H4 (cell line): ENCODE data around the gene SSTR5. TPM values are rescaled to one million over a fixed set of nuclear protein-coding genes. Genes with fewer than 3 reads are reported as not detected.

ENCODE experiments used
- DNase-seq: peaks from one replicate; pipeline ENCODE4 v3.0.0-alpha.2; 2015; ENCODE audit warnings: low spot score
- total RNA-seq: library from RNA; depleted of rRNA; stranded (reverse); fragments of >200 nt; shearing (Covaris generic); gene quantifications from 2 replicates; pipeline ENCODE4 v1.2.3, GENCODE V29; 2014; rRNA removed

Gene SSTR5
- not detected in 2 replicates for total RNA-seq

- DNase-seq: no peak
Observed at GRCh38 chr16:1072526-1073261, at the start of gene SSTR5. Gene SSTR5, plus strand, starts transcription at chr16:1072747. Its CDS starts 6,122 bp downstream, at chr16:1078869.

- DNase-seq: no peak
Observed at GRCh38 chr16:1024138-1024537, 48.4 kb upstream of the SSTR5 start.

GRCh38 chr16:1025183-1025809 lies 47.3 kb upstream of the SSTR5 start:
- DNase-seq: peak; percentile 46

DNA sequence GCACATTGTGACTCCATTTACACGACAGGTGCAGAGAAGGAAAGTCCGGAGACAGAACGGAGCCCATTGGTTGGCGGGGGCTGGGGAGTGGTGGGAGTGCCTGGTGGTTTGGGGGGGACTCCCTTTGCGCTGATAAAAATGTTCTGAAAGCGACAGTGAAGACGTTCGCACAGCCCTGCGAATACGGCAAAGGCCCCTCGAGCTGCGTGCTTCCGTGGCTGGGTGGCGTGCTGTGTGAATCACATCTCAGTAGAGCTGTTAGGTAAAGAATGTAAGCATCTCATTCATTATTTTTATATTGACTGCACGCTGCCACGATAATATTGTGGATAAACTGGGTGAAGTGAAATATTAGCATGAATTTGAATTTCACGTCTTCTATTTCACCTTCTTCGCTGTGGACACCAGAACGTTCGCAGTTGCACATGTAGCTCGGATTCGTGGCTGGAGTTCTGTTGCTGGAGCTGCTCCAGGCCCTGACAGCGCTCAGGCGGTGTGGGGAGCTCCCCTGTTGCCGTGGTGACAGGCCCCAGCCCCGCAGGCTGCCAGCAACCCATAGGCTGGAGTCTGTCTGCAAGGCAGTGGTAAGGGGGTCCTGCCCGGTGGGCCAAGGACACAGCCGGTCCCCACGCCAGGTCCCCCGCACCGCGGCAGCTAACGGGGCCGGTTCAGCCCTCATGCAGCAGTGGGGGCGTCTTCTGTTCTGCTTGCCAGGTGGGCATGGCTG lies 46.3 kb upstream of the SSTR5 start:
- no peak for DNase-seq

DNA sequence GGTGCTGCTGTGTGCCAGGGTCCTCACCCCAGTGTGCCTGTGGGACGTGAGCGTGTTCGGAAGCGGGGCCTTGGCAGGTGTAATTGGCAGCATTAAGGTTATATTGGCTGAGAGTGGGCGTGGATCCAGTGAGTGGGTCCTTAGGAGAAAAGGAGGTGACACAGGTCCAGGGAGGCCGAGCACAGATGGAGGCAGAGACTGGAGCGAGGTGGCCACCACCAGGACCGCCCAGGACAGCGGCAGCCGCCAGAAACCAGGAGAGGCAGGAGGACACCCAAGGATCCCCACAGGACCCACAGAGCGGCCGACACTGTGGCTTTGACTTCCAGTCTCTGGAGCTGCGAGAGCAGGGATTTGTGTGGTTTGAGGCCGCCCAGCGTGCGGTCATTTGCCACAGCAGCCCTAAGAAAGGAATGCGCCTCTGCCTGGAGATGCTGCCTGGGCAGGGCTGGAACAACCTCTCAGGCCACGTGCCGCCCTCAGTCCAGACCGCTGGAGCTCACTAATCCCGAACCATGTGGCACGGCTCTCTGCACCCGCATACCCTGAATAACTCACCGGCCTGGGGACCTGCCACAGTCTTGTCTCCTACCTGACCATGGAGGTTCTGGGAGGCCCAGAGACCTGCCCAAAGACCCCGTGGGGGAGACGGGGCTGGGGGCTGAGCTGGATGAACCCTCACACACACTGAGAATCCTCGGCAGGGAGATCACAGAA lies 45.6 kb upstream of the SSTR5 start:
- DNase-seq: peak; percentile 68

- no peak for DNase-seq
Observed at GRCh38 chr16:1027501-1027815, 45.1 kb upstream of the SSTR5 start.

GRCh38 chr16:1028056-1028455 lies 44.5 kb upstream of the SSTR5 start:
- DNase-seq: no peak

DNA sequence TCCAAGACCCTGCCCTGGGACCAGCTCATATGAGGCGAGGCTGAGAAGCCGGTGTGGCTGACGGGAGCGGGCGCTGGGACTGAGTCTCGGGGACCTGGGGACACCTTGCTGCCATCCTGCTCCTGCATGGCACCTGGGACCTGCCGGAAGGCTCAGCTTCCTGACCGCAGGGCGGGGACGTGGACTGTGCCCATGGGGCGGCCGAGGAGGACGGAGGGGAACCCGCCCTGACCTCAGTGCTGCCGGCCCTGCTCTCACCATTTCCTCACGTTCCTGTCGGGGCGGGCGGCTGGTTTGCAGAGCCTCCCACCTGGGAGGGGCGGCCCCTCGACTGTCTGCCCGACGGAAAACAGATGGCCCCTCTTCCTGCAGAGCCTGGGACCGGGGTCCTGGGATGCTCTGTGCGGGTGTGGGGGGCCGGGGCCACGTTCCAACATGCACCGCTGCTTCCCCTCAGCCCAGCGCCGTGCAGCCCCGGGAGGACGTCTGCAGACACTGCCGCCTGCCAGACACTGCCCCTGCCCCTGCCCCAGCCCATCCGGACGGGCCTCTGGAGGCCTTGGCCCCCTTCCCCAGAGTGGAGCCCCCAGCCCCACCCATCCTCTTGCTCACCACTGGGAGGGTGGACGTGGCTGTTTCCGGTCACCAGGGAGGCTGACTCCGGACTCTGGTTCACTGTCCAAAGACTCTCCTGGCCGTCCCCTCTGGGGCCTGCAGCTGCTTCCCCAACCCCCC lies 43.9 kb upstream of the SSTR5 start:
- DNase-seq: no peak

- DNase-seq: no peak
Observed at GRCh38 chr16:1029259-1029545, 43.3 kb upstream of the SSTR5 start.

- no peak for DNase-seq
Observed at GRCh38 chr16:1030473-1030901, 42.1 kb upstream of the SSTR5 start.

DNA sequence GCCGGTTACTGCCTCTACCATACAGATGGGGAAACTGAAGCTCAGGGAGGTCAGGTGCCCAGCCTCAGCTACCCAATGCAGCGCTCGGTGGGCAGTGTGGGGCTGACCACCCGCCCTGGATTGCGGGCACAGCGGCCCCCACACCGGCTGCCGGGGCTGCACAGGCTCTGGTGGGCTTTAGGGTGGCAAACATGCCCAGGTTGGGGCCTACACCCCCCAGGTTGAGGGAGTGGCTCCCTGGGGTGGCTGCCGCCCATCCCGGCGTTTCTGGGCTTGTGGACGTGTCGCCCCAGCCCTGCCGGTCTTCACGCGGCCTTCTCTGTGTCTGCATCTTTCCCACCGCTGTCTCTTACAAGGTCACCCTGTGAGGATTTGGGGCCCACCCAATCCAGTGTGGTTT lies 40.9 kb upstream of the SSTR5 start:
- no peak for DNase-seq

DNA sequence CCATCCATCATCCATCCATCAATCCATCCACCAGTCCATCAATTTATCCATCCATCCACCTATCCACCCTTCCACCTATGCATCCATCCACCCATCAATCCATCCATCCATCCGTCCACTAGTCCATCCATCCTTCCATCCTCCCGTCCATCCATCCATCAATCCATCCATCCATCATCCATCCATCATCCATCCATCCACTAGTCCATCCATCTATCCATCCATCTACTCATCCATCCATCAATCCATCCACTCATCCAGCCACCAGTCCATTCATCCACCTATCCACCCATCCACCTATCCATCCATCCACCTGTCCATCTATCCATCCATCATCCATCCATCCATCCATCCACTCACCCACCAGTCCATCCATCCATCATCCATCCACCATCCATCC lies 39.9 kb upstream of the SSTR5 start:
- no peak for DNase-seq

DNA sequence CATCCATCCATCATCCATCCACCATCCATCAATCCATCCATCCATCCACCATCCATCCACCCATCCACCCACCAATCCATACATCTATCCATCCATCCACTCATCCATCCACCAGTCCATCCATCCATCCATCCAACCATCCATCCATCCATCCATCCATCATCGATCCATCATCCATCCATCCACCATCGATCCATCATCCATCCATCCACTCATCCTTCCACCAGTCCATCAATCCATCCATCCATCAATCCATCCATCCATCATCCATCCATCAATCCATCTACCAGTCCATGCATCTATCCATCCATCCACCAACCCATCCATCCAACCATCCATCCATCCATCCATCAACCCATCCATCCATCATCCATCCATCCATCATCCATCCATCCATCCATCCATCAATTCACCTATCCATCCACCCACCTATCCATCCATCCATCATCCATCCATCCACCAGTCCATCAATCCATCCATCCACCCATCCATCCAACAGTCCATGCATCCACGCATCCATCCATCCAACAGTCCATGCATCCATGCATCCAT lies 39.3 kb upstream of the SSTR5 start:
- no peak for DNase-seq

DNA sequence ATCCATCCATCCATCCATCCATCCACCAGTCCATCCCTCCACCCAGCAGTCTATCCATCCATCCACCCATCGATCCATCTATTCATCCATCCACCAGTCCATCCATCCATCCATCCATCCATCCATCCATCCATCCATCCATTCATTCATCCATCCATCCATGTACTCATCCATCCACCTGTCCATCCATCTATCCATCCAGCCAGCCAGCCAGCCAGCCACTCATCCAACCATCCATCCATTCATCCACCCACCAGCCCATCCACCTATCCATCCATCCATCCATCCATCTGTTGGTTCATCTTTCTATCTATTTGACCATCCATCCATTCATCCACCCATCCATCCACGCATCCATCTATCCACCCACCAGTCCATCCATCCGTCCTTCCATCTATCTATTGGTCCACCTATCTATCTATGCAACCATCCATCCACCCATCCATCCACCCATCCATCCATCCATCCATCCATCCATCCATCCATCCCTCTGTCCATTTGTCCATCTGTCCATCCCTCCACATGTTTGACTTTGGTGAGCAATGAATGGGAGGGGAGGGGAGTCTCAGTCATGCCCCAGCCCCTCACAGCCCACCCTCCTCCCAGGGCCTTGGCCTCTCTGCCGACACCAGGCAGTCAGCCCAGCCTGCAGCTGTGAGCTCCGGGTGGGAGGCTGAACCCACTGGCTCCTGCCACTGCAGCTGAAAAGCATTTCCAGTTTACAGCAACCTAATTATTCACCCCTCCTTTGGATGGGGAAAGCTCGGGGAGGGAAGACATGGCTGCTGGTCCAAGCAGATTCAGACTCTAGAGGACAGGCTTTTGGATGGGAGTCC lies 38.1 kb upstream of the SSTR5 start:
- DNase-seq: no peak

- no peak for DNase-seq
Observed at GRCh38 chr16:1035066-1035415, 37.5 kb upstream of the SSTR5 start.

- no peak for DNase-seq
Observed at GRCh38 chr16:1036166-1036565, 36.4 kb upstream of the SSTR5 start.

DNA sequence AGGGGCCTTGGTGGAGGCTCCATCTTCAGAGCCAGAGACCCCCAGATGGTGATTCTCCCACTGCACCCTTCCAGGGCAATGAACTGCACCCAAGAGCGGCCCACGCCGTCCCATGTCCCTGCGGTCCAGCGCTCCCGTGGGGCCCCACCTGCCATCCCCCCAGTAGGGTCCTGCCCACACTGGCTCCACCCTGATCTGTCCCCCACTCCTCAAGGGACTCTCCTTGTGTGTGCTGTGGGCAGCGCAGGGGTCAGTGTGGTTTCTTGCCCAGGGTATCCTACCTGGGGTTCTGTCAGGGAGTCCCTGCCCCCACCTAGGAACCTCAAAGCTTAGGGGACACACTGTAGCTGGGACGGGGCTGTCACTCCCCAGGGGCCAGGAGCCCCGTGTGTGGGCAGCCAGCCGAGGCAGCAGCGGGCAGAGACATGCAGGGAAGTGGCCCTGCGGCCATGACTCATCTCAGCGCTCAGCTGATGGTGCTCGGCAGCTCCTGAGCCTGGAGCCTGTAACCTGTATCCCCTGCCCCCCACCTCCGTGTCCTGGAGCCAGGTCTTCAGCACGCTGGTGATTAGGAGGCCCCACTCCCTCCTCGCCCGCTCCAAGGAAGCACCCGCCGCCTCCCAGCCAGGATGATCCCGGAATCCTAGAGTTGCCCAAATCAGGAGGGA lies 35.7 kb upstream of the SSTR5 start:
- DNase-seq: peak; percentile 85

DNA sequence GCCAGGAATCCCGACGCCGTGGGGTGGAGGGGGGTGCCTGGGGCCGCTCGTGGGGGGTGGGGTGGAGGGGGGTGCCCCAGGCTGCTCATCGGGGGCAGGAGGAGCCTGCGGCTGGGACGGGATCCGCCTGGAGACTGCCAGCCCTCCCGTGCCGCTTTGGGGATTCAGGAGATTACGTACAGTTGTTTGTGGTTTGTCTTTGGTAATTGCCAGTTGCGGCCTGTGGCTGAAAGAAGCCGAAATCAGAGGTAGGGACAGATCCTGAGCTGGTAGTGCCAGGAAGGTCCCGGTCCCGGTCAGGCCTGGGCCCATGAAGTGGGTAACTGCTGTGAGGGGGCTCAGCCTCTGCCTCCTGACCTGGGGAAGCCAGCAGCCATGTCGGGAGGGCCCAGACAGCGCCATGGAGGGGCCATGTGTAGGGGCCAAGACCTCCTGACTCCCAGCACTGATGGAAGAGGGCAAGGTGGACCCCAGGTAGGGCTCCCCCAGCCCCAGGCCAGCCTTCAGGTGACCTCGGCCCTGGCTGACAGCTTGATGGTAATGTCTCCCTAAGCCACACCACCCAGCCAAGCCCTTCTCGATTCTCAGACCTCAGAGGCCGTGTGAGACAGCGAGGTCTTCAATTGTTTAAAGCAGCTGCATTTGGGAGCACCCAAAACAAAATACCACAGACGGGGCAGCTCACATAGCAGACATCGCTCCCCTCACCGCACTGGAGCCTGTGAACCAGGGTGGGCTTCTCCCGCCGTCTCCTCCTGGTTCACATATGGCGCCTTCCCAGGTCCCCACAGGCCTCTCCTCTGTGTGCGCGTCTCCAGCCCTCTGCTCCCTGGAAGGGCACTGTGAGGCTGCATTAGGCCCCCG lies 34.9 kb upstream of the SSTR5 start:
- DNase-seq: peak; percentile 67

DNA sequence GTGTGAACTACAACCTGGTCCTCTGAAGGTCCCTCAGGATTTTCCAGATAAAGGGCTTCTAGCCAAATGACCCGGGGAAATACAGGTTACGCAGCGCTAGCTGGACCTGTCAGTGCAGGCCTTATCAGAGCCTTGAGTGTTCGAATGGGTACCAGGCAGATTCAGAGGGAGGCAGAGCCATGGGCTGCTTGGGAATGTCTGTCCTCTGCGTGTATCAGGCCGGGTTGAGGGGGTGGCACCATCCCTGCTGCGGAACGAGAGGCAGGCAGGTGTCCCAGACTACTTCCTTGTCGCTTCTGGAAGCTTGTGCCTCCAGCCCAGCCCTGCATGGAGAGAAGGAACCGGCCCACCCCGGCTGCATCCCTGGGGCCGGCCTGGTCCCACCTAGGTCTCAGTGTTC lies 33.6 kb upstream of the SSTR5 start:
- DNase-seq: no peak
